ENCODE data around the gene SPSB3.

The SPSB3 gene

DNA sequence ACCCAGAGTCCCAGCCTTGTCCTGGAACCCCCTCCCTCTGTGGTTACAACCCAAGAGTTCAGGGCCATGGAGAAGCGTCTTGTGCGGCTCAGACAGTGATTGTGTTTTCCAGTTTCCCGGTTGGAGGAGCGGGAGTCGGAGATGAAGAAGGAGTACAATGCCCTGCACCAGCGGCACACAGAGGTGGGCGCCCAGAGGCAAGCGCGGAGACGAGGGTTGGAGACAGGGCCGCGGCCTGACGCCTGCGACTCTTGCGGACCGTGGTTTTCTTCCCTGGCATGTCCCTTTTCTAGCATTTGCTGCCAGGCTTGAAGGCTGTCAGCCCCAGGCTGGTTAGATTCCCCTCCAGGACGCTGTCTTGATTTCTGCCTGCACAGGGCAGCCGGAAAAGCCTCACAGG, 53.3 kb downstream of the SPSB3 start:
- H3K4me3 ChIP-seq (ENCODE audit: low read depth, low read length), result no peak overlapping the region
- no peak for DNase-seq (ENCODE audit: low read depth)
- TF ChIP-seq CTCF (conservative IDR thresholded peaks at IDR 0.05; ENCODE audit: low read depth, low read length), result no peak

- TF ChIP-seq CTCF (conservative IDR thresholded peaks at IDR 0.05; ENCODE audit: low read depth, low read length), result no peak
- DNase-seq (ENCODE audit: low read depth), result no peak
- H3K4me3 ChIP-seq (ENCODE audit: low read depth, low read length), result no peak overlapping the region
Observed at GRCh38 chr16:1727651-1728624, 54.4 kb downstream of the SPSB3 start.
